Large intestine (tissue), 3 donors: ENCODE results near the gene ZNF765. TPM values are rescaled to one million over a fixed set of nuclear protein-coding genes. Genes with fewer than 3 reads are reported as not detected.
"Not testable (repeated sequence)": the region's sequence is repeated elsewhere in the genome, so short reads cannot be mapped to it uniquely, and the experiment has no call there.

ENCODE experiments used
- DNase-seq, 2 donors: peaks; one replicate each; pipeline versions ENCODE4 v3.0.0 to v3.0.0-alpha.2; 2013
- H3K27ac ChIP-seq: one replicate; pipeline ENCODE4 v1.5.1; 2013; ENCODE audit warnings: low read length
- H3K27me3 ChIP-seq: 2 replicates; pipeline ENCODE4 v1.6.1; 2013; ENCODE audit warnings: low read length; ENCODE audit not compliant: control insufficient read depth, insufficient read depth
- H3K36me3 ChIP-seq: 2 replicates; pipeline ENCODE4 v1.6.1; 2013; ENCODE audit warnings: low read length; ENCODE audit not compliant: control insufficient read depth, insufficient read depth
- H3K4me1 ChIP-seq: one replicate; pipeline ENCODE4 v1.6.1; 2013; ENCODE audit warnings: low read length; ENCODE audit not compliant: control insufficient read depth, insufficient read depth
- H3K4me3 ChIP-seq: one replicate; pipeline ENCODE4 v1.5.1; 2013; ENCODE audit warnings: low read length
- H3K9me3 ChIP-seq: one replicate; pipeline ENCODE4 v1.6.1; 2013; ENCODE audit warnings: mild to moderate bottlenecking, low read depth, low read length, moderate library complexity; ENCODE audit not compliant: control insufficient read depth
- WGBS: methylation state at CpG from one replicate; pipeline ENCODE4 v1.1.5; 2013; ENCODE audit warnings: low lambda C conversion rate; ENCODE audit not compliant: insufficient coverage; 5-methylcytosine and 5-hydroxymethylcytosine counted together
- polyA plus RNA-seq: library from polyadenylated mRNA; unstranded; fragments of 120-200 nt; gene quantifications from one replicate; pipeline ENCODE4 v1.2.1, GENCODE V29; 2013

Gene ZNF765
- polyA plus RNA-seq, 1 donor: 11.7 TPM

- peaks cover 47% of the 10 kb centered on the region for H3K36me3 ChIP-seq
Observed at GRCh38 chr19:53374743-53375142, 20.2 kb upstream of the ZNF765 start.

GRCh38 chr19:53381376-53381775, 13.6 kb upstream of the ZNF765 start:
- H3K9me3 ChIP-seq: peaks cover 7% of the 10 kb centered on the region
- peaks cover 41% of the 10 kb centered on the region for H3K36me3 ChIP-seq
- H3K4me3 ChIP-seq: no peak overlapping the region
- H3K4me1 ChIP-seq: no peaks in the 10 kb centered on the region
- H3K27ac ChIP-seq: no peak overlapping the region
- H3K27me3 ChIP-seq: no peaks in the 10 kb centered on the region
- no peak for DNase-seq
- 83% methylated on average over 1 of the region's 3 CpGs for WGBS

More at GRCh38 chr19:53374743-53375142, 20.2 kb upstream of the ZNF765 start:
- no peaks in the 10 kb centered on the region for H3K27me3 ChIP-seq
- H3K27ac ChIP-seq: no peak overlapping the region
- H3K4me3 ChIP-seq: no peak overlapping the region
- no peaks in the 10 kb centered on the region for H3K4me1 ChIP-seq
- DNase-seq: no peak
- no CpG with 5 or more reads among the region's 1 CpG for WGBS
- peaks cover 10% of the 10 kb centered on the region for H3K9me3 ChIP-seq

GRCh38 chr19:53388168-53388567, 6.8 kb upstream of the ZNF765 start:
- no peak for DNase-seq
- no peaks in the 10 kb centered on the region for H3K4me1 ChIP-seq
- no peak overlapping the region for H3K4me3 ChIP-seq
- peaks cover 15% of the 10 kb centered on the region for H3K9me3 ChIP-seq
- H3K27ac ChIP-seq: no peak overlapping the region
- WGBS: no CpG with 5 or more reads among the region's 3 CpGs
- H3K27me3 ChIP-seq: no peaks in the 10 kb centered on the region
- H3K36me3 ChIP-seq: peaks cover 2% of the 10 kb centered on the region

GRCh38 chr19:53388904-53389303, 6.0 kb upstream of the ZNF765 start:
- H3K36me3 ChIP-seq: peaks cover 2% of the 10 kb centered on the region
- peaks cover under 1% of the 10 kb centered on the region for H3K4me1 ChIP-seq
- H3K27ac ChIP-seq: no peak overlapping the region
- peak; percentile 10 to 20 for DNase-seq
- H3K4me3 ChIP-seq: no peak overlapping the region
- peaks cover 15% of the 10 kb centered on the region for H3K9me3 ChIP-seq
- WGBS: no CpG with 5 or more reads among the region's 5 CpGs
- no peaks in the 10 kb centered on the region for H3K27me3 ChIP-seq

GRCh38 chr19:53389571-53389970, 5.4 kb upstream of the ZNF765 start:
- Histone ChIP-seq H3K9me3 (peaks cover 15% of the 10 kb centered on the region), H3K4me1 (peaks cover 3% of the 10 kb centered on the region), H3K27me3 (no peaks in the 10 kb centered on the region), H3K4me3 (no peak overlapping the region), H3K27ac (no peak overlapping the region), H3K36me3 (peaks cover 2% of the 10 kb centered on the region)
- no CpG with 5 or more reads among the region's 8 CpGs for WGBS
- no peak for DNase-seq

GRCh38 chr19:53389978-53390377, 5.0 kb upstream of the ZNF765 start:
- Histone ChIP-seq H3K27me3 (no peaks in the 10 kb centered on the region), H3K4me1 (peaks cover 3% of the 10 kb centered on the region), H3K4me3 (no peak overlapping the region), H3K27ac (no peak overlapping the region), H3K36me3 (peaks cover 2% of the 10 kb centered on the region), H3K9me3 (peaks cover 15% of the 10 kb centered on the region)
- no peak for DNase-seq
- WGBS: no CpG with 5 or more reads among the region's 22 CpGs

- Histone ChIP-seq H3K36me3 (peaks cover 7% of the 10 kb centered on the region), H3K27ac (peak overlapping the region; percentile 80), H3K4me3 (peak overlapping the region; percentile 69), H3K4me1 (peaks cover 3% of the 10 kb centered on the region), H3K27me3 (no peaks in the 10 kb centered on the region), H3K9me3 (peaks cover 9% of the 10 kb centered on the region)
- peak in 1 of 2 donors; percentile 30 for DNase-seq
- WGBS: no CpG with 5 or more reads among the region's 18 CpGs
Observed at GRCh38 chr19:53394522-53394973, 401 bp upstream of the ZNF765 start.

- 4% methylated on average over 4 of the region's 9 CpGs for WGBS
- H3K4me1 ChIP-seq, H3K27me3 ChIP-seq, H3K9me3 ChIP-seq: not testable (repeated sequence)
- peak in 1 of 2 donors; percentile 13 for DNase-seq
- Histone ChIP-seq H3K27ac (peak overlapping the region; percentile 76), H3K4me3 (peak overlapping the region; percentile 69), H3K36me3 (peaks cover 17% of the 10 kb centered on the region)
Observed at GRCh38 chr19:53395840-53396524, 1.0 kb downstream of the ZNF765 start.

- peaks cover 7% of the 10 kb centered on the region for H3K9me3 ChIP-seq
- peaks cover 3% of the 10 kb centered on the region for H3K4me1 ChIP-seq
- H3K27ac ChIP-seq: no peak overlapping the region
- WGBS: 20% methylated on average over 1 of the region's 1 CpG
- no peak overlapping the region for H3K4me3 ChIP-seq
- H3K36me3 ChIP-seq: peaks cover 19% of the 10 kb centered on the region
- H3K27me3 ChIP-seq: no peaks in the 10 kb centered on the region
- no peak for DNase-seq
Observed at GRCh38 chr19:53396525-53396868, 1.5 kb downstream of the ZNF765 start.

GRCh38 chr19:53397918-53398317, 3.0 kb downstream of the ZNF765 start:
- not testable (repeated sequence) for DNase-seq, H3K27me3 ChIP-seq, H3K4me3 ChIP-seq, H3K27ac ChIP-seq, H3K4me1 ChIP-seq
- no CpG with 5 or more reads among the region's 1 CpG for WGBS
- H3K9me3 ChIP-seq: peaks cover 13% of the 10 kb centered on the region
- peaks cover 26% of the 10 kb centered on the region for H3K36me3 ChIP-seq
